ENCODE results near the gene GNPTG.

DNA sequence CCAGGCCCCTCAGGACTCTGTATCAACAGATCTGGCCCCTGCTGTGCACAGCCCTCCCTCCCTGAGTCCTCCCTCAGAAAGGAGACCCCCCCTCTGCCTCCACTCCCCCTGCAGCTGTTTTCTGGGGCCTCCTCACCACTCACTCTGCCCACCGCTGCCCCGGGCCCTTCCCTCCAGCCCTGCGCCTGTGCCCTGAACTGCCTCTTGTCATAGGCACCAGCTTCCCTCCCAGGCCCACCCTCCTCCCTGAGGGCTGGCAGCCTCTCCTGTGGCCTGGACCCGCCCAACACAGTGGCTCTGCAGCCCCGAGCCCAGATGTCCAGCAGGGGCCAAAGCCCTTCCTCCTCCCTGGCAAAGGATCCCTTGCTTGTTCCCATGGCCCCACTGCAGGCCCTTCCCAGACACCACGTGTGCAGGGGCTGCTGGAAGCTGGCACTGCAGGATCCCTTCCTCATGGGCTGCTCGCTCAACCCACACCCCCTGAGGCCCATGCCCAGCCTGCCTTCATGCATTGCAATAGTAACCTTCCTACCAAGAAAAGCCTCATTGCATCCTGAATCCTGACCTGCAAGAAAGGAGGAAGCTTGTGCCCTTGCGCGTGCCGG is 25.8 kb downstream of the GNPTG start:
- TF ChIP-seq BORCS8-MEF2B (CRISPR knock-in tag; IDR thresholded peaks at IDR 0.05) (no peak), NFIC (IDR thresholded peaks at IDR 0.05; ENCODE audit: low read length) (no peak), ZKSCAN8 (CRISPR knock-in tag; IDR thresholded peaks at IDR 0.05; ENCODE audit: borderline replicate concordance) (no peak), SMC3 (IDR thresholded peaks at IDR 0.05; ENCODE audit: low read length) (no peak)
- TF ChIP-seq, protein P1, sequence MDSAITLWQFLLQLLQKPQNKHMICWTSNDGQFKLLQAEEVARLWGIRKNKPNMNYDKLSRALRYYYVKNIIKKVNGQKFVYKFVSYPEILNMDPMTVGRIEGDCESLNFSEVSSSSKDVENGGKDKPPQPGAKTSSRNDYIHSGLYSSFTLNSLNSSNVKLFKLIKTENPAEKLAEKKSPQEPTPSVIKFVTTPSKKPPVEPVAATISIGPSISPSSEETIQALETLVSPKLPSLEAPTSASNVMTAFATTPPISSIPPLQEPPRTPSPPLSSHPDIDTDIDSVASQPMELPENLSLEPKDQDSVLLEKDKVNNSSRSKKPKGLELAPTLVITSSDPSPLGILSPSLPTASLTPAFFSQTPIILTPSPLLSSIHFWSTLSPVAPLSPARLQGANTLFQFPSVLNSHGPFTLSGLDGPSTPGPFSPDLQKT (CRISPR knock-in tag; IDR thresholded peaks at IDR 0.05; ENCODE audit: borderline replicate concordance): no peak
- TF ChIP-seq, protein P2, sequence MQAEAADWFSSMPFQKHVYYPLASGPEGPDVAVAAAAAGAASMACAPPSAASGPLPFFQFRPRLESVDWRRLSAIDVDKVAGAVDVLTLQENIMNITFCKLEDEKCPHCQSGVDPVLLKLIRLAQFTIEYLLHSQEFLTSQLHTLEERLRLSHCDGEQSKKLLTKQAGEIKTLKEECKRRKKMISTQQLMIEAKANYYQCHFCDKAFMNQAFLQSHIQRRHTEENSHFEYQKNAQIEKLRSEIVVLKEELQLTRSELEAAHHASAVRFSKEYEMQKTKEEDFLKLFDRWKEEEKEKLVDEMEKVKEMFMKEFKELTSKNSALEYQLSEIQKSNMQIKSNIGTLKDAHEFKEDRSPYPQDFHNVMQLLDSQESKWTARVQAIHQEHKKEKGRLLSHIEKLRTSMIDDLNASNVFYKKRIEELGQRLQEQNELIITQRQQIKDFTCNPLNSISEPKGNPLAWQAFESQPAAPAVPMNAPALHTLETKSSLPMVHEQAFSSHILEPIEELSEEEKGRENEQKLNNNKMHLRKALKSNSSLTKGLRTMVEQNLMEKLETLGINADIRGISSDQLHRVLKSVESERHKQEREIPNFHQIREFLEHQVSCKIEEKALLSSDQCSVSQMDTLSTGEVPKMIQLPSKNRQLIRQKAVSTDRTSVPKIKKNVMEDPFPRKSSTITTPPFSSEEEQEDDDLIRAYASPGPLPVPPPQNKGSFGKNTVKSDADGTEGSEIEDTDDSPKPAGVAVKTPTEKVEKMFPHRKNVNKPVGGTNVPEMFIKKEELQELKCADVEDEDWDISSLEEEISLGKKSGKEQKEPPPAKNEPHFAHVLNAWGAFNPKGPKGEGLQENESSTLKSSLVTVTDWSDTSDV (CRISPR knock-in tag; IDR thresholded peaks at IDR 0.05): no peak
- TF ChIP-seq, protein P3, sequence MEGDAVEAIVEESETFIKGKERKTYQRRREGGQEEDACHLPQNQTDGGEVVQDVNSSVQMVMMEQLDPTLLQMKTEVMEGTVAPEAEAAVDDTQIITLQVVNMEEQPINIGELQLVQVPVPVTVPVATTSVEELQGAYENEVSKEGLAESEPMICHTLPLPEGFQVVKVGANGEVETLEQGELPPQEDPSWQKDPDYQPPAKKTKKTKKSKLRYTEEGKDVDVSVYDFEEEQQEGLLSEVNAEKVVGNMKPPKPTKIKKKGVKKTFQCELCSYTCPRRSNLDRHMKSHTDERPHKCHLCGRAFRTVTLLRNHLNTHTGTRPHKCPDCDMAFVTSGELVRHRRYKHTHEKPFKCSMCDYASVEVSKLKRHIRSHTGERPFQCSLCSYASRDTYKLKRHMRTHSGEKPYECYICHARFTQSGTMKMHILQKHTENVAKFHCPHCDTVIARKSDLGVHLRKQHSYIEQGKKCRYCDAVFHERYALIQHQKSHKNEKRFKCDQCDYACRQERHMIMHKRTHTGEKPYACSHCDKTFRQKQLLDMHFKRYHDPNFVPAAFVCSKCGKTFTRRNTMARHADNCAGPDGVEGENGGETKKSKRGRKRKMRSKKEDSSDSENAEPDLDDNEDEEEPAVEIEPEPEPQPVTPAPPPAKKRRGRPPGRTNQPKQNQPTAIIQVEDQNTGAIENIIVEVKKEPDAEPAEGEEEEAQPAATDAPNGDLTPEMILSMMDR (CRISPR knock-in tag; IDR thresholded peaks at IDR 0.05): no peak
